GM19239 (cell line): Measurements from ENCODE around the gene SLC12A8.

ENCODE experiments used
- DNase-seq: peaks from one replicate; pipeline ENCODE4 v3.0.0; 2011; ENCODE audit warnings: low spot score; ENCODE audit not compliant: insufficient read length
- FAIRE-seq: peaks from 2 replicates; lab custom pipeline; 2011; peaks lifted over from hg19 to GRCh38; lab: Jason Lieb, UNC

SLC12A8 gene

GRCh38 chr3:125189378-125190165 lies 23.0 kb downstream of the SLC12A8 start:
- FAIRE-seq, result no peak

DNA sequence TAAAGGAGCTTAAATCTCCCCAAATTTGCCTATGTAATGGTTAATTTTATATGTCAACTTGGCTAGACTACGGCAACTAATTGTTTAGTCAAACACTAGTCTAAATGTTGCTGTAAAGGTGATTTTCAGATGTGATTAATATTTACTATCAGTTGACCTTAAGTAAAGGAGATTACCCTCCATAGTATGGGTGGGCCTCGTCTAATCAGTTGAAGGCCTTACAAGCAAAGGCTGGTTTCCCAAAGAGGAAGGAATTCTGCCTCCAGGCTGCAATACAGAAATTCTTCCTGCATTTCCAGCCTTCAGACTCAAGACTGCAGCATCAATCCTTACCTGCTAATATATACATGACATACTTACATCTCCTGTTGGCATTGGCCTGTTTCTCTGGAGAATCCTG lies 23.6 kb downstream of the SLC12A8 start:
- FAIRE-seq (no peak), DNase-seq (no peak)

More at GRCh38 chr3:125189378-125190165, 23.0 kb downstream of the SLC12A8 start:
- DNase-seq, result no peak

- DNase-seq (no peak), FAIRE-seq (no peak)
Observed at GRCh38 chr3:125187599-125187910, 25.0 kb downstream of the SLC12A8 start.

DNA sequence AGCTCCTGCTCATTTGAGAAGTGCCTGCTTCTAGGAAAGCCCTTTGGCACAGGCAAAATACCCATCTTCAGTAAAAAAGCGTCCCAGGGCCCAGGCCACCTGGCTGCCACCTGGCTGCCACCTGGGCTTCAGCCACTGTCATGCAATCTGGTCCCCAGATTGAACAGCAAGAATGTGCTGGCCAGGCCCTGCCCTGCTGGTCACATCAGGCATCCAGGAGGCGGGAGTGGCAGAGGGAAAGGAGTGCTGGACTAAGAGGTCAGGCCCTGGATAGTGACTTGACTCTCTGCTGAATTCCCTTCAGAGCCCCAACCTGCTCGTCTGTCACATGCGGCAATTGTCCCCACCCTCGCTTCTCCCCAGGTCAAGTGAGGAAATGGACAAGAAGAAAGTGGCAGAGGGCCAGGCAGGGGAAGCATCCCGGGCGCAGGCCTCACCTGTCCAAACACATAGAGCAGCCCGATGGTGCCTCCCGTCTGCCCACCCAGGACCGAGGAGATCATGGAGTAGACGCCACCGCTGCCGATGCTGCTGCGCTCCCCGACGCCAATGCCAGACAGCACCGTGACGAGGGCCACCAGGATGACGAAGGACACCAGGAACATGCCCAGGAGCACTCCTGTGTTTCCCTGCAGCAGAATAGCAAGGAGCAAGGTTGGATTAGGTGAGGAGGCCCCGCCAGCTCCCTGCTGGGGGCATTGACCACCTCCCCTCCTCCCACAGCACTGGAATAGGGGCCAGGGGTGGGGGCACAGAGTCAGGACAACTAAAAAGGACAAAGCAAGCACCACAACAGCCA lies 25.5 kb downstream of the SLC12A8 start:
- FAIRE-seq, result no peak
- no peak for DNase-seq

DNA sequence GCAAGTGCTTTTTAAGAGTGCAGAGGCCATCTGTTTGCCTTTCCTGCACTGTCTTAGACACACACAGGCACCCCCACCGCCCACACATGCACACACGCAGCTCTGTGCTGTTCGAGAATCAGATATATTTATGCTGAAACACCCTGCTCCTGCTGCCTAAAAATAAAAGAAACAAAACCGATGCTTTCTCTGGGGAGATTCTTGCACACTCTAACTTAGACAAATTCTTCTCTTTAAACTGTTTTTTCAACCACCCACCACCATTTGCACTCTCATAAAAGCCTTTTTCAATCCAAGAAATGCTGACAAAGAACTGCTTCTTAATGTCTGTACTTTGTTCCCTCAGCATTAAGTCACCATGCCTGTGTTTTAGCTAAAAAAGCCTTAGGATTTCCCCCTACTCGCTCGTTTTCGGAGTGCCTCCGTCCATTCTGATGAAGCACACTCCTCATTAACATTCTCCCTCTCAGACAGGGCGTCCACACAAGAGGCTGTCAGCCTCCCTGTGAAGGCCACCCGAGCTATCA lies 26.2 kb downstream of the SLC12A8 start:
- DNase-seq (no peak), FAIRE-seq (peak; percentile 77)

GRCh38 chr3:125185805-125186204 lies 26.7 kb downstream of the SLC12A8 start:
- FAIRE-seq (no peak), DNase-seq (no peak)

DNA sequence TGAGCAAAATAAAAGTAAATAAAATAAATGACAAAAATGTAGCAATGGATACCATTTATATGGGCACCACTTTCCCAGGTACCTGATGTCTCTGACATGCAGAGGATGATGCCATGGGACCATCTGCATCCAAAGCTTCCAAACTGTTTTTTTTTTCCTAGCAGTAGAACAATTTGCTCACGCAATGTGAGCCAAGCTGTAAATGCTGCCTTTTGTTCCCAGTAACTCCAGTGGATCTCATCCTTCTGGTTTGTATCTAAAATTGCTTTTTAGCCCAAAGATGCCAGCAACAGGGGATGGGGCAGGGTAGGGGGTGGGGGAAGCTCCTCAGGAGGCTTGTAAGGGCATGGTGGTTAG lies 32.7 kb downstream of the SLC12A8 start:
- DNase-seq (no peak), FAIRE-seq (peak; percentile 4)

GRCh38 chr3:125179143-125179883 lies 33.2 kb downstream of the SLC12A8 start:
- DNase-seq (no peak), FAIRE-seq (peak; percentile 65)

- no peak for DNase-seq
- no peak for FAIRE-seq
Observed at GRCh38 chr3:125177746-125178145, 34.8 kb downstream of the SLC12A8 start.

DNA sequence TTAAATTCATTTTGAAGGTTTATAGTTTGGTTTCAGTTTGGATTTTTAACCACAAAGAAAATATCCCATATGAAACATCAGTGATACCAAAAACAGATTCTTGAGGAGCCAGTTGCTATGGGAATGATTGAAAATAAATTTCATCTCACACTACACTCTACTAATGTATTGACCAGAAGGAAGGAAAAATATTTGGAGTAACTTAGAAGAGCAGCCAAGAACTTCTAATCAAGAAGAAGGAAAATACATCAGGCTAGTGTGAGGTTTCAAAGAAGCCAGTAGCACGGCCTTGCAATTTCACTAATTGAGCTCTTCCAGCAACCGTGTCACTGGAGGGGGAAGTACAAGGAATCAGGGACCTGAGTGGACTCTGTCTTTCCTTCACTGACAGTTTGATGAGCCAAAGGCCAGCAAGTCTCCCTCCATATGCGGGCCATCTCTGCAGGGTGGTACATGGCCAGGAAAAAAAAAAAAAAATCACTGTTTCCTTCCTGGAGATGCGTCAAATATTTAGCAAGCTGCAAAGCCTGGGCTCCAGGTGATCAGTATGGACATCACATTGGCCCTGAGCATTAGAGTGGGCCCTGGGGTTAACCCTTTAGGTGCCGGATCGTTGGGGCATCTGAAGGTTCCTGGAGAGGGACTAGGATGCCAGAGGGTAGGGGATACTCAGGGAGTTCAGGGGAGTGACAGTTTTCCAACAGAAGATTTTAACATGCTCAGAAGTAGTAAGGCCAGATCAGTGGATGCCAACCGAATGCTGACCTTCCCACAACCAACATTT lies 37.1 kb downstream of the SLC12A8 start:
- DNase-seq, result no peak
- peak; percentile 49 for FAIRE-seq

- FAIRE-seq (no peak), DNase-seq (no peak)
Observed at GRCh38 chr3:125172346-125172745, 40.2 kb downstream of the SLC12A8 start.

DNA sequence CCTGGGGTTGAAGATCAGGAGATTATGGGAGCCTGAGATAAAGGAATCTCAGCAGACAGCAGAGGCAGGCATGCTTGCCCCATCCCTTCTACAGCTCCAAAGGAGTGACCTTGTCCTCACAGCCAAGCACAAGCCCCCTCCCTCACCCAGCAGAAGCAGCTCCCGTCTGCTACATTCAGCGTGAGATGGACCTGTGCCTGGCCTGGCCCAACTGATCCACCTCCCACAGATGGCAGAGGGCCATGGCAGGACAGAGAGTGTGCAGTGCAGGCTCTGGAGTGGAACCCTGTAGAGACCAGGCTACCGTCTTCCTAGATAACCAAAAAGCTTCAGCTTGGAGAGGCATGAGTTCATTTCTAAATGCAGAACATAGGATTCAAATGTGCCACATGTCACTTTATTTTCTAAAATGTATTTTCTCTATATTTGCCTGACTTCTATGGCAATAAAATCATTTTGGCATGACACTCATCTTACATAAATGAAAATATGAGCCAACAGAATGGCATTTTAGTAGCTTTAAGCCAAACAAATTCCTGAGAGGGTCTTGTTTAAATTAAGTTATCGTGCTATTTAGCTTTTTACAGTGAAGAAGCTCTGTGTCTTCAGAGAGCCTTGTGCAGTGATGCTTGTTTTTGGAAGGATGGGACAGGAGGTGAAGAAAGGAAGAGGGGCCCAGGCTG lies 43.7 kb downstream of the SLC12A8 start:
- no peak for DNase-seq
- no peak for FAIRE-seq

GRCh38 chr3:125166599-125167136 lies 45.9 kb downstream of the SLC12A8 start:
- no peak for DNase-seq
- FAIRE-seq, result no peak

DNA sequence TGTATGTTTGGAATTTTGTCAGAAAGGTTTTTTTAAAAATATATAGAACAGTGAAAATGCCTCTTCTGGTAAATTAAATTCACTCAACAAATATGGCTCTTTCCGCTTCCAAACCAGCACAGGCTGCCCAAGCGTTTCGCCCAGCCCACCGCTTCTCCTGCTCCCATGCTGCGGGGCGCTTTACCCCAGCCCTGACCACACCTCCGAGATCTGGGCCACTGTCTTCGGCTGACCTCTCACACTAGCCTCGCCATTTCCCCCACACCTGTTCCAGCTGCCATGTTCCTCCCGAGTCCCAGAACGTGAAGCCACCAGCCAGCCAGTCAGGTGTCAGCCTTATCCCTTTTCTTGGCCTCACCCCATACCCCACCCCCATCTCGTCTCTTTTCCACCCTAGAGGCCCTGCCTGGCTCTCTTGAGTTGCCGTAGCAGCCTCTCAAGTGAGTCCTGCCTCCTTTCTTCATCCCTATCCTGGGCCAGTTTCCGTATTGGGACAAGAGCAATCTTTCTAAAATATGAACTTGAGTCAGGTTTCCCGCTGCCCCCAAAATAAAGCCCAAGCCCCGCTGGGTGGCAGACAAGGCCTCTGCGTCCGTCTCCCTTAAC lies 46.5 kb downstream of the SLC12A8 start:
- FAIRE-seq (no peak), DNase-seq (no peak)

DNA sequence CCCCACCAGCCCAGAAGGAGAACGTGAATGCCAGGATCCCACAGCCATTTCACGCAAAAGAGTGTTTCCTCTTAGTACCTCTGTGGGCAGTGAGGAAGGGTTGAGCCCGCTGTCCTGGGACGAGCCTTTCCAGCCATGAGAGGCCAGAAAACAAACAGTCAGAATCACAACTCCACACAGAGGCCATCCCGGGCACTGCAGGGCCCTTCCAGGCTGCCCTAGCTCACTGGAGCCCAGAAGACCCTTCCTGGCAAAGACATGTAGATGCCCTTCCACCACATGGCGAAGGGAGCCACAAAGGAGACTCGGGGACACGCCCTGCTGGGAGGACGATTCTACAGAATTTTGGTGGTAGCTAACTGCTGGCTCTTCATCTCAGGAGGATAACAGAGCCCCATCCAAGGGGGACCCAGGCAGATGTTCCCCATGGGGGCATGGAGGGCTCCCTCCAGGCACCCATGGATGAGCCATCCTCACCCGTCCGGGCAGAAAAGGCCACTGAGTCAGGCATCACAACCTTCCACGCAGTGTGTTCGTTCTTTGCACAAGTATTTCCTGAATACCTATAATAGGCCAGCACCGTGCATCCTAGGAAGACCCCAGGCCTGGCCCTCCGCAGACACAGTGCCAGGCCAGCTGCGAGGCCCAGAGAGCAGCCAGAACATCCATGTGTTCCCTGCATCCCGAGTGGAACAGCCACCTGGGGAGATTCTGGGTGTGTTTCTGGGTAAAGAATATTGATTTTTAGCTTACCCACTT lies 47.2 kb downstream of the SLC12A8 start:
- FAIRE-seq, result no peak
- no peak for DNase-seq

DNA sequence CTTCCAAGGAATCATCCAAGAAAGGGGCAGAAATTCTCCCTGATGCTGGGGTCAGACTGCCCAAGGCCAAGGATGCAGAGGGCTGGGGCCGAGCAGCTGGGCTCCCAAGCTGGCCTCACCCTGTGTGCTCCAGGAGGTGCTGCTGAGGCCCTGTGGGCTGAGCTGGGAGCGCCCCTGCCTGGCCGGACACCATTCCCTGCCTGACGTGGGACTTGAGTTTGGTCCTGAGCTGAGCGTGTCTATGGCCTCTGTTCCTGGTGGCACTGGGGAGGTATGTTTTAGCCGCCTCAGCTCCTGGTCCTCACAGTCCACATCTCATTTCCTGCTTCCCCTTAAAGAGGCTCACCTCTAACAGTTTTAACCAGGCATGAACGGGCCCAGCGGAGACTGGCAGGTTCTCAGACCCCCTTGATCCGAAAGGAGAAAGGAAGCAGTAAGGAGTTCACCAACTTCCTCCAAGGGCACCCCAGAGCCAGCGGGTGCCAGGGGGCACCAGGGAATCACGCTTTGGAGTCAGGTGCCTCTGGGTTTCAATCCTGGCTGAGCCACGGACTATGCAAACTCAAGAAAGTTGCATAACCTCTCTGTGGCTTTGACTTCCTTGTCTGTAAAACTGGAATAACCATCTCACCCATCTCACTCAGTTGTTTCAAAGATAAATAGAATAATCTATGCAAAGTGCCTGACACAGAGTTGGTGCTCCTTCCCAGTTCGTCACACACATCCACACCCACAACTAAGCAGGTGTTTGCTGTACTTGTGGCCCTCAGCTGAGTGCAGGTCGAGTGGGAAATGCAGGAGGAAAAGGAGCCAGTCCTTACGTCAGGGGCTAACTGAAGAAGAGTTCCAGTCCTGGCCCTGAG lies 48.6 kb downstream of the SLC12A8 start:
- DNase-seq (no peak), FAIRE-seq (peak; percentile 68)

- FAIRE-seq (no peak), DNase-seq (no peak)
Observed at GRCh38 chr3:125161607-125162219, 50.8 kb downstream of the SLC12A8 start.
